SU-DHL-6 (cell line): ENCODE data around the gene GABRE.

Experiments
- CTCF ChIP-seq: fragments of 200-600 bp; sonication (generic); IDR thresholded peaks from one replicate; pipeline ENCODE4 v1.5.1; 2017; ENCODE audit warnings: antibody characterized with exemption, mild to moderate bottlenecking, low read length, moderate library complexity; ENCODE audit not compliant: insufficient read depth, poor library complexity, severe bottlenecking
- EZH2phosphoT487 ChIP-seq: fragments of 200-600 bp; sonication (generic), shearing (Covaris generic); conservative IDR thresholded peaks from 2 replicates; pipeline ENCODE4 v1.6.1; 2018; ENCODE audit warnings: mild to moderate bottlenecking, antibody characterized with exemption, low read length, moderate library complexity, mixed read lengths

- TF ChIP-seq CTCF (no peak), EZH2phosphoT487 (no peak)
Observed at GRCh38 chrX:151938172-151938571, 36.3 kb downstream of the GABRE start.
